HEK293 (cell line): ENCODE results near the gene GNG12.

Experiments
- CTCF ChIP-seq: fragments of 450-650 bp; formaldehyde crosslinking; IDR thresholded peaks from 2 replicates; pipeline ENCODE4 v1.5.1; 2016; ENCODE audit warnings: missing biosample characterization, missing genetic modification characterization
- PATZ1 ChIP-seq: fragments of 450-650 bp; formaldehyde crosslinking; IDR thresholded peaks from 2 replicates; pipeline ENCODE4 v1.5.1; 2016; ENCODE audit warnings: missing biosample characterization, missing genetic modification characterization
- TSHZ1 ChIP-seq: fragments of 450-650 bp; formaldehyde crosslinking; IDR thresholded peaks from 2 replicates; pipeline ENCODE4 v1.5.1; 2016; ENCODE audit warnings: missing biosample characterization, missing genetic modification characterization, borderline replicate concordance
- ZBTB17 ChIP-seq: fragments of 450-650 bp; formaldehyde crosslinking; IDR thresholded peaks from 2 replicates; pipeline ENCODE4 v1.5.1; 2016; ENCODE audit warnings: missing biosample characterization, missing genetic modification characterization
- ZFHX2 ChIP-seq: fragments of 450-650 bp; formaldehyde crosslinking; conservative IDR thresholded peaks from 2 replicates; pipeline ENCODE4 v1.5.1; 2016; ENCODE audit warnings: missing biosample characterization, missing genetic modification characterization
- ZNF184 ChIP-seq: fragments of 450-650 bp; IDR thresholded peaks from 2 replicates; pipeline ENCODE4 v1.5.1; 2018; ENCODE audit warnings: missing biosample characterization, mild to moderate bottlenecking, missing genetic modification characterization
- ZNF280C ChIP-seq: fragments of 450-650 bp; formaldehyde crosslinking; IDR thresholded peaks from 2 replicates; pipeline ENCODE4 v1.5.1; 2016; ENCODE audit warnings: missing biosample characterization, missing genetic modification characterization
- ZNF423 ChIP-seq: fragments of 450-650 bp; formaldehyde crosslinking; IDR thresholded peaks from 2 replicates; pipeline ENCODE4 v1.5.1; 2016; ENCODE audit warnings: missing biosample characterization, missing genetic modification characterization
- ZNF701 ChIP-seq: fragments of 450-650 bp; formaldehyde crosslinking; IDR thresholded peaks from 2 replicates; pipeline ENCODE4 v1.5.1; 2016; ENCODE audit warnings: missing biosample characterization, missing genetic modification characterization
- ZNF707 ChIP-seq: fragments of 450-650 bp; formaldehyde crosslinking; IDR thresholded peaks from 2 replicates; pipeline ENCODE4 v1.5.1; 2016; ENCODE audit warnings: missing biosample characterization, missing genetic modification characterization
- ZNF747 ChIP-seq: fragments of 450-650 bp; formaldehyde crosslinking; IDR thresholded peaks from 2 replicates; pipeline ENCODE4 v1.5.1; 2016; ENCODE audit warnings: missing biosample characterization, missing genetic modification characterization
- ZSCAN4 ChIP-seq: fragments of 450-650 bp; formaldehyde crosslinking; IDR thresholded peaks from 2 replicates; pipeline ENCODE4 v1.5.1; 2017; ENCODE audit warnings: missing biosample characterization, missing genetic modification characterization

GRCh38 chr1:67874501-67875111 is 41.3 kb upstream of the GNG12 start:
- TF ChIP-seq ZNF280C (no peak), TSHZ1 (tag by site-specific recombination) (no peak), PATZ1 (tag by site-specific recombination) (no peak), ZBTB17 (tag by site-specific recombination) (no peak), CTCF (tag by site-specific recombination) (no peak), ZNF707 (no peak), ZSCAN4 (tag by site-specific recombination) (no peak), ZNF701 (no peak), ZNF747 (tag by site-specific recombination) (no peak), ZNF184 (tag by site-specific recombination) (no peak), ZNF423 (no peak), ZFHX2 (tag by site-specific recombination) (no peak)
